K562 (cell line): ENCODE data around the gene MGAT4D. TPM values are rescaled to one million over a fixed set of nuclear protein-coding genes. Genes with fewer than 3 reads are reported as not detected.

Experiments
- ARID1B ChIP-seq: fragments of 450-650 bp; IDR thresholded peaks from 2 replicates; pipeline ENCODE4 v1.6.1; 2016; ENCODE audit warnings: antibody characterized with exemption, mild to moderate bottlenecking, inconsistent platforms
- ARID2 ChIP-seq: fragments of 450-650 bp; IDR thresholded peaks from 2 replicates; pipeline ENCODE4 v1.6.1; 2017; ENCODE audit warnings: antibody characterized with exemption, mild to moderate bottlenecking
- BCOR ChIP-seq: fragments of 450-650 bp; IDR thresholded peaks from 2 replicates; pipeline ENCODE4 v1.6.1; 2016
- CHAMP1 ChIP-seq: fragments of 450-650 bp; IDR thresholded peaks from 2 replicates; pipeline ENCODE4 v1.6.1; 2016; ENCODE audit warnings: mild to moderate bottlenecking
- CHD1 ChIP-seq: fragments of 200-600 bp; sonication (generic); IDR thresholded peaks from one replicate; pipeline ENCODE4 v1.6.1; 2012; ENCODE audit warnings: mild to moderate bottlenecking, moderate library complexity, low read length, inconsistent platforms
- COPS2 ChIP-seq: fragments of 450-650 bp; conservative IDR thresholded peaks from 2 replicates; pipeline ENCODE4 v1.6.1; 2016; ENCODE audit warnings: mild to moderate bottlenecking, moderate library complexity
- CREM ChIP-seq: IDR thresholded peaks from 2 replicates; pipeline ENCODE4 v1.6.1; 2014; ENCODE audit warnings: antibody characterized with exemption, low read depth
- EP400 ChIP-seq: fragments of 450-650 bp; IDR thresholded peaks from 2 replicates; pipeline ENCODE4 v1.6.1; 2017; ENCODE audit warnings: antibody characterized with exemption, mild to moderate bottlenecking, moderate library complexity
- KDM1A ChIP-seq, 2 experiments: fragments of 450-650 bp; IDR thresholded peaks; 2 replicates each; pipeline ENCODE4 v1.6.1; 2016; ENCODE audit warnings: mild to moderate bottlenecking in 2 of 2
- KHSRP ChIP-seq: fragments of 450-650 bp; IDR thresholded peaks from 2 replicates; pipeline ENCODE4 v1.6.1; 2017
- MBD2 ChIP-seq: sonication (generic); IDR thresholded peaks from 2 replicates; pipeline ENCODE4 v1.6.1; 2016; ENCODE audit warnings: low read depth, borderline replicate concordance
- MTA2 ChIP-seq: fragments of 450-650 bp; IDR thresholded peaks from 2 replicates; pipeline ENCODE4 v1.6.1; 2016; ENCODE audit warnings: low read depth
- NFATC3 ChIP-seq: fragments of 450-650 bp; IDR thresholded peaks from 2 replicates; pipeline ENCODE4 v1.6.1; 2017; ENCODE audit warnings: mild to moderate bottlenecking
- SIN3B ChIP-seq: fragments of 450-650 bp; IDR thresholded peaks from 2 replicates; pipeline ENCODE4 v1.6.1; 2017; ENCODE audit warnings: low read depth, mild to moderate bottlenecking, moderate library complexity
- SRF ChIP-seq, 2 experiments: fragments of 250-450, 450-650 bp in 1 of 2; sonication (Bioruptor Pico) in 1 of 2; sonication (generic) in 1 of 2; formaldehyde crosslinking; IDR thresholded peaks; 2 replicates each; pipeline versions ENCODE4 v1.5.0 to v1.5.1; 2020 to 2022; ENCODE audit warnings: mild to moderate bottlenecking in 1 of 2, missing genetic modification reagents in 1 of 2
- TEAD2 ChIP-seq: fragments of 450-650 bp; IDR thresholded peaks from 2 replicates; pipeline ENCODE4 v1.6.1; 2016; ENCODE audit warnings: missing genetic modification characterization, control low read depth, missing compliant biosample characterization
- XRCC5 ChIP-seq: fragments of 200-400 bp; formaldehyde crosslinking; IDR thresholded peaks from 2 replicates; pipeline ENCODE4 v1.6.1; 2017; ENCODE audit warnings: low read depth, mild to moderate bottlenecking, low read length
- ZBTB2 ChIP-seq: fragments of 450-650 bp; IDR thresholded peaks from 2 replicates; pipeline ENCODE4 v1.6.1; 2016; ENCODE audit warnings: antibody characterized with exemption
- ZFP30 ChIP-seq: fragments of 250-450 bp; sonication (Bioruptor Pico); IDR thresholded peaks from 2 replicates; pipeline ENCODE4 v1.8.0; 2022; ENCODE audit warnings: moderate library complexity, mild to moderate bottlenecking, inconsistent platforms, borderline replicate concordance
- ZNF175 ChIP-seq: fragments of 200-800 bp; sonication (Bioruptor generic); IDR thresholded peaks from 2 replicates; pipeline ENCODE4 v1.6.1; 2016; ENCODE audit warnings: low read depth, mild to moderate bottlenecking, missing genetic modification characterization, missing compliant biosample characterization
- ZNF274 ChIP-seq: IDR thresholded peaks from 2 replicates; pipeline ENCODE4 v1.6.1; 2011; ENCODE audit warnings: low read depth, mild to moderate bottlenecking, low read length, moderate library complexity, borderline replicate concordance
- ZNF324 ChIP-seq: fragments of 250-450 bp; sonication (Bioruptor Pico); IDR thresholded peaks from 2 replicates; pipeline ENCODE4 v1.4.0; 2020; ENCODE audit warnings: mild to moderate bottlenecking
- ZNF609 ChIP-seq: sonication (generic); formaldehyde crosslinking; IDR thresholded peaks from 2 replicates; pipeline ENCODE4 v1.8.1; 2023; ENCODE audit warnings: missing genetic modification reagents, mild to moderate bottlenecking, borderline replicate concordance
- polyA plus RNA-seq, 8 experiments: library from polyadenylated mRNA; depleted of rRNA in 4 of 8; stranded (reverse) in 5 of 8; unstranded in 3 of 8; fragments of >200 nt; fragmentation: Nextera tagmentation in 2 of 8; fragmentation: Illumina TruSeq in 1 of 8; extraction: Ambion mirVana in 2 of 8; extraction: Trizol in 1 of 8; gene quantifications; 2 replicates each; pipeline versions ENCODE4 v1.2.1 to v1.2.3, GENCODE V29; 2011 to 2014; ENCODE audit warnings: inconsistent platforms in 1 of 8, missing spikeins in 1 of 8
- total RNA-seq, 7 experiments: library from RNA; depleted of rRNA in 6 of 7; stranded (reverse); fragments of >200 nt in 6 of 7; fragmentation: Illumina TruSeq in 2 of 7; extraction: Trizol in 2 of 7; gene quantifications; 2 replicates each; pipeline versions ENCODE4 v1.2.1 to v1.2.3, GENCODE V29; 2011 to 2021; ENCODE audit warnings: low replicate concordance in 1 of 7

Gene MGAT4D
- total and polyA plus RNA-seq, 9 of the 15 experiments (the other 6 are each of a cell fraction or from before 2014, with no cell fraction given): not detected

- TF ChIP-seq ZNF609 (CRISPR knock-in tag): no peak
- no peak for TF ChIP-seq XRCC5
- TF ChIP-seq MBD2: no peak
- no peak for TF ChIP-seq MTA2
- peak; percentile 12; the same call in 1 of the 2 replicates for TF ChIP-seq ARID1B
- no peak for TF ChIP-seq ZFP30 (CRISPR knock-in tag)
- no peak for TF ChIP-seq BCOR
- TF ChIP-seq ZNF324: no peak
- no peak for TF ChIP-seq ZNF274
- TF ChIP-seq SIN3B: 0 out of 2 replicates have a peak, but pooled peaks have one; percentile 3
- TF ChIP-seq ZBTB2: no peak
- TF ChIP-seq ZNF175 (CRISPR knock-in tag): peak; percentile 63; the same call in 1 of the 2 replicates
- no peak for TF ChIP-seq NFATC3
- no peak for TF ChIP-seq KHSRP
- TF ChIP-seq EP400: peak; percentile 49; the same call in 1 of the 2 replicates
- no peak for TF ChIP-seq CREM
- TF ChIP-seq CHAMP1: no peak
- TF ChIP-seq TEAD2: no peak
- TF ChIP-seq CHD1: no peak
- no peak for TF ChIP-seq ARID2
- no peak for TF ChIP-seq KDM1A (IDR thresholded peaks at IDR 0.05)
- no peak for TF ChIP-seq SRF (CRISPR knock-in tag; IDR thresholded peaks at IDR 0.05)
- TF ChIP-seq COPS2: no peak
These were observed 70.1 kb downstream of the MGAT4D start (continued) for GRCh38 chr4:140427919-140428471.
